Measurements from ENCODE around the gene TRIM52. TPM values are rescaled to one million over a fixed set of nuclear protein-coding genes. Genes with fewer than 3 reads are reported as not detected.

TRIM52 gene
- total RNA-seq, 1 donor from 2014 or later = 4.2 TPM

GRCh38 chr5:181223058-181223728 lies 37.8 kb downstream of the TRIM52 start, which contains the start of gene TRIM41:
TRIM41 (plus strand) TSS chr5:181223281; CDS start chr5:181224000, 719 bp downstream.
- peaks cover 0 to 3% (median 3%) of the 10 kb centered on the region in 3 donors for H3K36me3 ChIP-seq (ENCODE audit: control insufficient read depth in 3 of 3, insufficient read depth in 3 of 3, low read length in 3 of 3)
- peak within 1 kb of the TSS; percentile 92 for H3K27ac ChIP-seq (ENCODE audit: low read depth, low read length)
- H3K27me3 ChIP-seq (ENCODE audit: control insufficient read depth in 3 of 3, insufficient read depth in 3 of 3, low read length in 3 of 3) = no peaks in the 10 kb centered on the region
- H3K4me1 ChIP-seq (ENCODE audit: control insufficient read depth in 3 of 3, insufficient read depth in 3 of 3, low read length in 3 of 3) = peaks cover 16 to 28% (median 22%) of the 10 kb centered on the region in 3 donors
- H3K4me3 ChIP-seq (ENCODE audit: low read length in 3 of 3) = peak within 1 kb of the TSS; percentile 92 to 94 (median 93)
- H3K9ac ChIP-seq (ENCODE audit: low read depth in 1 of 3, low read length in 3 of 3) = peak within 1 kb of the TSS; percentile 88 to 94 (median 91)
- no peaks in the 10 kb centered on the region for H3K9me3 ChIP-seq (ENCODE audit: control insufficient read depth in 3 of 3, low read length in 3 of 3)

- no peaks in the 10 kb centered on the region for H3K9me3 ChIP-seq (ENCODE audit: control insufficient read depth in 3 of 3, low read length in 3 of 3)
- peaks cover 18 to 33% (median 24%) of the 10 kb centered on the region in 3 donors for H3K4me1 ChIP-seq (ENCODE audit: control insufficient read depth in 3 of 3, insufficient read depth in 3 of 3, low read length in 3 of 3)
- peak overlapping the region; percentile 92 for H3K27ac ChIP-seq (ENCODE audit: low read depth, low read length)
- peaks cover 0 to 3% (median 3%) of the 10 kb centered on the region in 3 donors for H3K36me3 ChIP-seq (ENCODE audit: control insufficient read depth in 3 of 3, insufficient read depth in 3 of 3, low read length in 3 of 3)
- peak overlapping the region; percentile 92 to 94 (median 93) for H3K4me3 ChIP-seq (ENCODE audit: low read length in 3 of 3)
- H3K9ac ChIP-seq (ENCODE audit: low read depth in 1 of 3, low read length in 3 of 3) = peak overlapping the region; percentile 88 to 94 (median 91)
- no peaks in the 10 kb centered on the region for H3K27me3 ChIP-seq (ENCODE audit: control insufficient read depth in 3 of 3, insufficient read depth in 3 of 3, low read length in 3 of 3)
Measured at GRCh38 chr5:181222630-181223057, 38.3 kb downstream of the TRIM52 start.

GRCh38 chr5:181221792-181222629 lies 38.9 kb downstream of the TRIM52 start:
- Histone ChIP-seq H3K27me3 (ENCODE audit: control insufficient read depth in 3 of 3, insufficient read depth in 3 of 3, low read length in 3 of 3) (no peaks in the 10 kb centered on the region), H3K27ac (ENCODE audit: low read depth, low read length) (peak overlapping the region; percentile 92), H3K9me3 (ENCODE audit: control insufficient read depth in 3 of 3, low read length in 3 of 3) (no peaks in the 10 kb centered on the region), H3K9ac (ENCODE audit: low read depth in 1 of 3, low read length in 3 of 3) (peak overlapping the region; percentile 88 to 94 (median 91)), H3K36me3 (ENCODE audit: control insufficient read depth in 3 of 3, insufficient read depth in 3 of 3, low read length in 3 of 3) (peaks cover 0 to 2% (median 1%) of the 10 kb centered on the region in 3 donors), H3K4me3 (ENCODE audit: low read length in 3 of 3) (peak overlapping the region; percentile 92 to 94 (median 93)), H3K4me1 (ENCODE audit: control insufficient read depth in 3 of 3, insufficient read depth in 3 of 3, low read length in 3 of 3) (peaks cover 24 to 39% (median 31%) of the 10 kb centered on the region in 3 donors)

GRCh38 chr5:181221105-181221791 lies 39.7 kb downstream of the TRIM52 start:
- Histone ChIP-seq H3K36me3 (ENCODE audit: control insufficient read depth in 3 of 3, insufficient read depth in 3 of 3, low read length in 3 of 3) (no peaks in the 10 kb centered on the region), H3K9ac (ENCODE audit: low read depth in 1 of 3, low read length in 3 of 3) (peak overlapping the region in 1 of 3 donors; percentile 94), H3K27ac (ENCODE audit: low read depth, low read length) (no peak overlapping the region), H3K27me3 (ENCODE audit: control insufficient read depth in 3 of 3, insufficient read depth in 3 of 3, low read length in 3 of 3) (no peaks in the 10 kb centered on the region), H3K9me3 (ENCODE audit: control insufficient read depth in 3 of 3, low read length in 3 of 3) (no peaks in the 10 kb centered on the region), H3K4me3 (ENCODE audit: low read length in 3 of 3) (no peak overlapping the region), H3K4me1 (ENCODE audit: control insufficient read depth in 3 of 3, insufficient read depth in 3 of 3, low read length in 3 of 3) (peaks cover 25 to 41% (median 32%) of the 10 kb centered on the region in 3 donors)

GRCh38 chr5:181220178-181220515 lies 40.8 kb downstream of the TRIM52 start:
- Histone ChIP-seq H3K9ac (ENCODE audit: low read depth in 1 of 3, low read length in 3 of 3) (no peak overlapping the region), H3K27me3 (ENCODE audit: control insufficient read depth in 3 of 3, insufficient read depth in 3 of 3, low read length in 3 of 3) (no peaks in the 10 kb centered on the region), H3K9me3 (ENCODE audit: control insufficient read depth in 3 of 3, low read length in 3 of 3) (no peaks in the 10 kb centered on the region), H3K4me3 (ENCODE audit: low read length in 3 of 3) (no peak overlapping the region), H3K36me3 (ENCODE audit: control insufficient read depth in 3 of 3, insufficient read depth in 3 of 3, low read length in 3 of 3) (no peaks in the 10 kb centered on the region), H3K27ac (ENCODE audit: low read depth, low read length) (no peak overlapping the region), H3K4me1 (ENCODE audit: control insufficient read depth in 3 of 3, insufficient read depth in 3 of 3, low read length in 3 of 3) (peaks cover 27 to 38% (median 30%) of the 10 kb centered on the region in 3 donors)

GRCh38 chr5:181219262-181220177 lies 41.4 kb downstream of the TRIM52 start:
- H3K4me1 ChIP-seq (ENCODE audit: control insufficient read depth in 3 of 3, insufficient read depth in 3 of 3, low read length in 3 of 3) = peaks cover 27 to 36% (median 29%) of the 10 kb centered on the region in 3 donors
- no peak overlapping the region for H3K9ac ChIP-seq (ENCODE audit: low read depth in 1 of 3, low read length in 3 of 3)
- no peak overlapping the region for H3K4me3 ChIP-seq (ENCODE audit: low read length in 3 of 3)
- H3K27me3 ChIP-seq (ENCODE audit: control insufficient read depth in 3 of 3, insufficient read depth in 3 of 3, low read length in 3 of 3) = no peaks in the 10 kb centered on the region
- no peaks in the 10 kb centered on the region for H3K9me3 ChIP-seq (ENCODE audit: control insufficient read depth in 3 of 3, low read length in 3 of 3)
- H3K36me3 ChIP-seq (ENCODE audit: control insufficient read depth in 3 of 3, insufficient read depth in 3 of 3, low read length in 3 of 3) = no peaks in the 10 kb centered on the region
- H3K27ac ChIP-seq (ENCODE audit: low read depth, low read length) = no peak overlapping the region

- Histone ChIP-seq H3K27me3 (ENCODE audit: control insufficient read depth in 3 of 3, insufficient read depth in 3 of 3, low read length in 3 of 3) (no peaks in the 10 kb centered on the region), H3K27ac (ENCODE audit: low read depth, low read length) (peak overlapping the region; percentile 59), H3K9ac (ENCODE audit: low read depth in 1 of 3, low read length in 3 of 3) (no peak overlapping the region), H3K4me3 (ENCODE audit: low read length in 3 of 3) (peak overlapping the region in 2 of 3 donors; percentile 13 to 70), H3K4me1 (ENCODE audit: control insufficient read depth in 3 of 3, insufficient read depth in 3 of 3, low read length in 3 of 3) (peaks cover 20 to 32% (median 27%) of the 10 kb centered on the region in 3 donors), H3K36me3 (ENCODE audit: control insufficient read depth in 3 of 3, insufficient read depth in 3 of 3, low read length in 3 of 3) (no peaks in the 10 kb centered on the region), H3K9me3 (ENCODE audit: control insufficient read depth in 3 of 3, low read length in 3 of 3) (no peaks in the 10 kb centered on the region)
Measured at GRCh38 chr5:181218795-181219124, 42.2 kb downstream of the TRIM52 start.

- Histone ChIP-seq H3K4me1 (ENCODE audit: control insufficient read depth in 3 of 3, insufficient read depth in 3 of 3, low read length in 3 of 3) (peaks cover 29 to 43% (median 32%) of the 10 kb centered on the region in 3 donors), H3K4me3 (ENCODE audit: low read length in 3 of 3) (peak overlapping the region; percentile 59 to 76 (median 70)), H3K36me3 (ENCODE audit: control insufficient read depth in 3 of 3, insufficient read depth in 3 of 3, low read length in 3 of 3) (no peaks in the 10 kb centered on the region), H3K9ac (ENCODE audit: low read depth in 1 of 3, low read length in 3 of 3) (peak overlapping the region; percentile 68 to 77 (median 72)), H3K27me3 (ENCODE audit: control insufficient read depth in 3 of 3, insufficient read depth in 3 of 3, low read length in 3 of 3) (no peaks in the 10 kb centered on the region), H3K27ac (ENCODE audit: low read depth, low read length) (peak overlapping the region; percentile 59), H3K9me3 (ENCODE audit: control insufficient read depth in 3 of 3, low read length in 3 of 3) (no peaks in the 10 kb centered on the region)
Measured at GRCh38 chr5:181217803-181218062, 43.2 kb downstream of the TRIM52 start.

- H3K9ac ChIP-seq (ENCODE audit: low read depth in 1 of 3, low read length in 3 of 3) = peak overlapping the region; percentile 68 to 77 (median 72)
- H3K27me3 ChIP-seq (ENCODE audit: control insufficient read depth in 3 of 3, insufficient read depth in 3 of 3, low read length in 3 of 3) = no peaks in the 10 kb centered on the region
- H3K36me3 ChIP-seq (ENCODE audit: control insufficient read depth in 3 of 3, insufficient read depth in 3 of 3, low read length in 3 of 3) = no peaks in the 10 kb centered on the region
- peaks cover 29 to 45% (median 31%) of the 10 kb centered on the region in 3 donors for H3K4me1 ChIP-seq (ENCODE audit: control insufficient read depth in 3 of 3, insufficient read depth in 3 of 3, low read length in 3 of 3)
- peak overlapping the region; percentile 59 to 76 (median 70) for H3K4me3 ChIP-seq (ENCODE audit: low read length in 3 of 3)
- H3K9me3 ChIP-seq (ENCODE audit: control insufficient read depth in 3 of 3, low read length in 3 of 3) = no peaks in the 10 kb centered on the region
- H3K27ac ChIP-seq (ENCODE audit: low read depth, low read length) = peak overlapping the region; percentile 59
Measured at GRCh38 chr5:181217111-181217802, 43.7 kb downstream of the TRIM52 start.

All from skeletal muscle tissue (tissue), 4 donors.